CD4-positive, alpha-beta T cell (primary cell): ENCODE measurements around the gene OPRM1. TPM values are rescaled to one million over a fixed set of nuclear protein-coding genes. Genes with fewer than 3 reads are reported as not detected.
A peak's percentile ranks its signal among the peaks of the same experiment; 100 is the strongest.

Source experiments
- ATAC-seq: fragments of 200-7000 bp; cut with Tn5 transposase; one replicate; pipeline ENCODE4 v1.10.0; 2022; ENCODE audit warnings: mild to moderate bottlenecking; ENCODE audit not compliant: poor library complexity
- CTCF ChIA-PET: fragments of 350-600 bp; sonication (Branson Sonifier 250); formaldehyde crosslinking; loops from one replicate; lab custom pipeline; 2021; ENCODE audit warnings: antibody characterized with exemption, inconsistent platforms; lab: Charles Lee
- POLR2A ChIA-PET: fragments of 350-600 bp; sonication (Branson Sonifier 250); formaldehyde crosslinking; loops from one replicate; lab custom pipeline; 2021; ENCODE audit warnings: antibody characterized with exemption, inconsistent platforms; lab: Charles Lee
- DNase-seq, 14 experiments: peaks; one replicate each; pipeline ENCODE4 v3.0.0-alpha.2; 2013 to 2020; ENCODE audit warnings: mixed read lengths in 2 of 14
- H3K27ac ChIP-seq, 2 donors: one replicate each; pipeline versions ENCODE4 v1.5.1 to v1.7.0; 2013; ENCODE audit warnings: low read length in 2 of 2, low read depth in 1 of 2, mild to moderate bottlenecking in 1 of 2
- H3K27me3 ChIP-seq, 2 experiments: 1 replicate in 1 of 2; 2 replicates in 1 of 2; pipeline versions ENCODE4 v1.6.1 to v1.7.0; 2013; ENCODE audit warnings: low read length in 2 of 2, control low read depth in 1 of 2, mild to moderate bottlenecking in 1 of 2, moderate library complexity in 1 of 2; ENCODE audit not compliant: insufficient read depth in 2 of 2, control insufficient read depth in 1 of 2
- H3K36me3 ChIP-seq: one replicate; pipeline ENCODE4 v1.6.1; 2013; ENCODE audit warnings: low read length, control low read depth; ENCODE audit not compliant: insufficient read depth
- H3K4me1 ChIP-seq: one replicate; pipeline ENCODE4 v1.6.1; 2013; ENCODE audit warnings: low read length, control low read depth; ENCODE audit not compliant: insufficient read depth
- H3K4me3 ChIP-seq: one replicate; pipeline ENCODE4 v1.5.1; 2013; ENCODE audit warnings: mild to moderate bottlenecking, low read length, moderate library complexity
- H3K9me3 ChIP-seq, 2 experiments: 1 replicate in 1 of 2; 2 replicates in 1 of 2; pipeline versions ENCODE4 v1.6.1 to v1.7.0; 2013; ENCODE audit warnings: low read length in 2 of 2, mild to moderate bottlenecking in 2 of 2, control low read depth in 1 of 2, moderate library complexity in 1 of 2; ENCODE audit not compliant: control insufficient read depth in 1 of 2, insufficient read depth in 1 of 2
- H3K27ac Mint-ChIP-seq: one replicate; pipeline ENCODE4 v1.8.0; 2020; ENCODE audit warnings: mixed read lengths
- H3K27me3 Mint-ChIP-seq: one replicate; pipeline ENCODE4 v1.8.0; 2021; ENCODE audit warnings: mixed read lengths
- H3K36me3 Mint-ChIP-seq: one replicate; pipeline ENCODE4 v1.8.0; 2021; ENCODE audit warnings: low read depth, mixed read lengths
- H3K4me1 Mint-ChIP-seq: one replicate; pipeline ENCODE4 v1.8.0; 2021; ENCODE audit warnings: low read depth, mixed read lengths
- H3K4me3 Mint-ChIP-seq: one replicate; pipeline ENCODE4 v1.8.0; 2020; ENCODE audit warnings: mild to moderate bottlenecking, mixed read lengths
- H3K9me3 Mint-ChIP-seq: one replicate; pipeline ENCODE4 v1.8.0; 2020; ENCODE audit warnings: mixed read lengths
- intact Hi-C, 2 experiments: fragments of 100-400 bp; cut with DNase I in 1 of 2; cut with micrococcal nuclease in 1 of 2; formaldehyde crosslinking; loops; one replicate each; pipeline versions ENCODE4 v1.15.1 to v1.9.0; 2023 to 2025; cut with DNase I, micrococcal nuclease
- total RNA-seq, 174 experiments: library from RNA in 2 of 174; stranded (reverse) in 2 of 174; gene quantifications; one replicate each; pipeline ENCODE4 v1.2.3 and lab custom pipeline; 2021 to 2026
- TF ChIP-seq, protein P1 (sequence below): fragments of 200-600 bp; IDR thresholded peaks from one replicate; pipeline ENCODE4 v1.8.0; 2022; ENCODE audit warnings: antibody characterized with exemption, mild to moderate bottlenecking

The OPRM1 gene
- total RNA-seq, 2 experiments from 2014 or later, result not detected

DNA sequence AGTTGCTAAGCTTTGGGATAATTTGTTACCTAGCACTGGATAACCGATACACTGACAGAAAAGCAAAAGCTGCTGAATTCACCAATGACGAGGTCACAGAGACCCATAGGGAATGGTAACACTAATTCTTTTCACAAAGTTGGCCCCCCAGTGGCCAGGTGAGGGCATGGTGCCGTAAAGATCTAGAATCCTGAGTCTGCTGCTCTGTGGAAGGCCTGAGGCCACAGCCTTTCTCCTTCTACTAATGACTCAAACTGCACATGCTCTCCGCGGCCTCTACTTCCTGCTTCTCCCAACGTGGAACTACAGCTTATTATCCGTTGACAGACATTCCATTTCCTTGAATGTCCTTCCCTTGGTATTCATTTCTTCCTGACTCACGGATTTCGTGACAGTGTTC lies 127.1 kb downstream of the OPRM1 start:
- Mint-ChIP-seq H3K4me1 (peaks cover 64% of the 10 kb centered on the region), H3K36me3 (peaks cover 64% of the 10 kb centered on the region), H3K27ac (no peak overlapping the region), H3K4me3 (no peak overlapping the region), H3K9me3 (peaks cover 4% of the 10 kb centered on the region), H3K27me3 (no peaks in the 10 kb centered on the region)
- Histone ChIP-seq H3K4me1 (peaks cover 28% of the 10 kb centered on the region), H3K27ac (no peak overlapping the region), H3K36me3 (peaks cover 42% of the 10 kb centered on the region), H3K27me3 (no peaks in the 10 kb centered on the region), H3K4me3 (no peak overlapping the region), H3K9me3 (no peaks in the 10 kb centered on the region)
- intact Hi-C loops, result loop anchor here in 1 of 2 experiments (5.0 kb wide), 1 partner anchor 36 kb away; no protein-coding TSS in a partner anchor
- TF ChIP-seq, protein P1, sequence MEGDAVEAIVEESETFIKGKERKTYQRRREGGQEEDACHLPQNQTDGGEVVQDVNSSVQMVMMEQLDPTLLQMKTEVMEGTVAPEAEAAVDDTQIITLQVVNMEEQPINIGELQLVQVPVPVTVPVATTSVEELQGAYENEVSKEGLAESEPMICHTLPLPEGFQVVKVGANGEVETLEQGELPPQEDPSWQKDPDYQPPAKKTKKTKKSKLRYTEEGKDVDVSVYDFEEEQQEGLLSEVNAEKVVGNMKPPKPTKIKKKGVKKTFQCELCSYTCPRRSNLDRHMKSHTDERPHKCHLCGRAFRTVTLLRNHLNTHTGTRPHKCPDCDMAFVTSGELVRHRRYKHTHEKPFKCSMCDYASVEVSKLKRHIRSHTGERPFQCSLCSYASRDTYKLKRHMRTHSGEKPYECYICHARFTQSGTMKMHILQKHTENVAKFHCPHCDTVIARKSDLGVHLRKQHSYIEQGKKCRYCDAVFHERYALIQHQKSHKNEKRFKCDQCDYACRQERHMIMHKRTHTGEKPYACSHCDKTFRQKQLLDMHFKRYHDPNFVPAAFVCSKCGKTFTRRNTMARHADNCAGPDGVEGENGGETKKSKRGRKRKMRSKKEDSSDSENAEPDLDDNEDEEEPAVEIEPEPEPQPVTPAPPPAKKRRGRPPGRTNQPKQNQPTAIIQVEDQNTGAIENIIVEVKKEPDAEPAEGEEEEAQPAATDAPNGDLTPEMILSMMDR, result no peak
- DNase-seq, result peak in 1 of 14 experiments; percentile 22
- ATAC-seq, result peak; percentile 57
- POLR2A ChIA-PET, result interaction anchor here (1.0 to 1.5 kb wide), 2 partner anchors 8 to 81 kb away, joined by 3 to 5 read pairs; no protein-coding TSS in a partner anchor
- CTCF ChIA-PET, result interaction anchor here (1.1 to 1.4 kb wide), 3 partner anchors 12 to 108 kb away, joined by 3 to 6 read pairs (median 4); no protein-coding TSS in a partner anchor

DNA sequence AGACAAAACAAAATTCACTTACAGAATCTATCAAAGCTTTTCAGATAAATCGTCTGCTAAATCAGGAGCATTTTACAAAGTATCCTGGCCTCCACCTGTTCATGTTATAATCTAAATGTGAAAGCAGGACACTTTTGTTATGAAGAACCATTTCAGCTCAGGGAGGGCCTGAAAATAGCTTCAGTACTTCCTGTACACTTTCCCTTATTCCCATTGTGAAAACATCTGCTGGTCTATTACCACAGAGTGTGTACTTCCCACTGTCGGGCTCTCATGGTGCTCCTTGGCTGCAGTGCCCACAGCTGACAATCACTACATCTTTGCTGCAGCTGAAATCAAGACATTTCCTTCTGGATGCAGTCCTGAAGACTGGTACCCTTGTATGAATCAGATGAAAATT lies 128.1 kb downstream of the OPRM1 start:
- H3K27me3 Mint-ChIP-seq, result no peaks in the 10 kb centered on the region
- peaks cover 74% of the 10 kb centered on the region for H3K4me1 Mint-ChIP-seq
- TF ChIP-seq, protein P1, result no peak

DNA sequence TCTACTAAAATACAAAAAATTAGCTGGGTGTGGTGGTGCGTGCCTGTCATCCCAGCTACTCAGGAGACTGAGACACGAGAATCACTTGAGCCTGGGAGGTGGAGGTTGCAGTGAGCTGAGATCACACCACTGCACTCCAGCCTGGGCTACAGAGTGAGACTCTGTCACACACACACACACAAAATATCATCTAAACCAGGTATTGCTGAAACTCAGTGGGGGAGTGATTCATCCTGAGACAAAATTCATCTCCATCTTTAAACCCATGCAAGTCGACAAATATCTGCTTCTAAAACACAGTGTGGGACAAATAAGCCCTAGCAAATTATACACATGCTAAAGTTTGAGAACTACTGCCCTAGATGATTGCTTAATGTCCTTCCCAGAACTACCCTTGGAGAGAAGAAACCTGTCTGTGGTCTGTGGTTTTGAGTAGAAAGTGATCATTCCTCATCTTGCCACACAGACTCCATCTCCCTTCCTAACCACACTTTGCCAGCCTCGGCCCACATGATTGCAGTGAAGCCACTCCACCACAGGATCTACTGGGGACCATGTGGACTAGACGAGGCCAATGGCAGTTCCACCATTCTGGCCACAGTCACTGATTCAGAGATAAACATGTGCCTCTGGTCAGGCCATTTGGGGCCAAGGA lies 130.3 kb downstream of the OPRM1 start:
- ChIA-PET CTCF (interaction anchor here (0.6 to 0.8 kb wide), 2 partner anchors 63 to 108 kb away, joined by 3 read pairs; no protein-coding TSS in a partner anchor), POLR2A (interaction anchor here (0.5 to 2.2 kb wide), 2 partner anchors 11 to 78 kb away, joined by 3 to 7 read pairs; no protein-coding TSS in a partner anchor)
- Mint-ChIP-seq H3K4me1 (peaks cover 90% of the 10 kb centered on the region), H3K27me3 (no peaks in the 10 kb centered on the region), H3K4me3 (no peak overlapping the region), H3K27ac (peak overlapping the region; percentile 78), H3K36me3 (peaks cover 93% of the 10 kb centered on the region), H3K9me3 (peaks cover 9% of the 10 kb centered on the region)
- intact Hi-C loops, result loop anchor here in 1 of 2 experiments (5.0 kb wide), 1 partner anchor 33 kb away; no protein-coding TSS in a partner anchor
- no peak for DNase-seq
- Histone ChIP-seq H3K27ac (no peak overlapping the region), H3K4me3 (no peak overlapping the region), H3K4me1 (peaks cover 32% of the 10 kb centered on the region), H3K9me3 (peaks cover 0 to 9% of the 10 kb centered on the region in 2 experiments), H3K27me3 (no peaks in the 10 kb centered on the region), H3K36me3 (peaks cover 43% of the 10 kb centered on the region)
- TF ChIP-seq, protein P1, result no peak
- no peak for ATAC-seq

More for the DNA sequence above, 128.1 kb downstream of the OPRM1 start:
- no peak overlapping the region for H3K27ac Mint-ChIP-seq
- Histone ChIP-seq H3K27ac (no peak overlapping the region), H3K36me3 (peaks cover 43% of the 10 kb centered on the region), H3K4me1 (peaks cover 29% of the 10 kb centered on the region), H3K27me3 (no peaks in the 10 kb centered on the region), H3K4me3 (no peak overlapping the region), H3K9me3 (peaks cover 0 to 1% of the 10 kb centered on the region in 2 experiments)
- peaks cover 4% of the 10 kb centered on the region for H3K9me3 Mint-ChIP-seq
- no peak for DNase-seq
- peaks cover 74% of the 10 kb centered on the region for H3K36me3 Mint-ChIP-seq
- intact Hi-C loops, result loop anchor here in 1 of 2 experiments (5.0 kb wide), 1 partner anchor 35 kb away; no protein-coding TSS in a partner anchor
- no peak overlapping the region for H3K4me3 Mint-ChIP-seq
- ChIA-PET POLR2A (interaction anchor here (0.7 to 1.5 kb wide), 2 partner anchors 9 to 82 kb away, joined by 3 to 5 read pairs; no protein-coding TSS in a partner anchor), CTCF (no interaction called here)
- ATAC-seq, result no peak
